HEK293T (cell line): ENCODE data around the gene HS3ST6.

ENCODE experiments used
- BHLHE40 ChIP-seq: fragments of 450-650 bp; IDR thresholded peaks from 2 replicates; pipeline ENCODE4 v1.6.1; 2016; ENCODE audit warnings: mild to moderate bottlenecking, moderate library complexity, borderline replicate concordance
- ELF4 ChIP-seq: fragments of 450-650 bp; IDR thresholded peaks from 2 replicates; pipeline ENCODE4 v1.6.1; 2017; ENCODE audit warnings: antibody characterized with exemption
- NFRKB ChIP-seq: fragments of 450-650 bp; IDR thresholded peaks from 2 replicates; pipeline ENCODE4 v1.6.1; 2016; ENCODE audit warnings: mild to moderate bottlenecking, moderate library complexity

GRCh38 chr16:1908983-1909382, 9.2 kb downstream of the HS3ST6 start:
- TF ChIP-seq BHLHE40 (no peak), ELF4 (no peak), NFRKB (no peak)
